C1 segment of cervical spinal cord (tissue), 14 donors: ENCODE data around the gene STK4.
"Not testable (repeated sequence)": the region's sequence is repeated elsewhere in the genome, so short reads cannot be mapped to it uniquely, and the experiment has no call there.

Source experiments
- DNase-seq, 14 donors: peaks; one replicate each; lab custom pipeline; 2025; lab: John Stamatoyannopoulos, UW

The STK4 gene

GRCh38 chr20:44983093-44983674 lies 16.9 kb downstream of the STK4 start:
- no peak for DNase-seq

- no peak for DNase-seq
Observed at GRCh38 chr20:44988631-44989171, 22.4 kb downstream of the STK4 start.

GRCh38 chr20:44990425-44990824 lies 24.1 kb downstream of the STK4 start:
- DNase-seq = peak in 3 of 14 donors; percentile 5 to 10 (median 5)

- DNase-seq = no peak
Observed at GRCh38 chr20:44990957-44991356, 24.6 kb downstream of the STK4 start.

- no peak for DNase-seq
Observed at GRCh38 chr20:44993343-44993742, 27.0 kb downstream of the STK4 start.

- DNase-seq = no peak
Observed at GRCh38 chr20:44997171-44997570, 30.9 kb downstream of the STK4 start.

- DNase-seq = no peak
Observed at GRCh38 chr20:44997668-44998067, 31.4 kb downstream of the STK4 start.

- DNase-seq = no peak
Observed at GRCh38 chr20:45008521-45009049, 42.3 kb downstream of the STK4 start.

GRCh38 chr20:45010399-45010828 lies 44.1 kb downstream of the STK4 start:
- no peak for DNase-seq

GRCh38 chr20:45011108-45011526 lies 44.8 kb downstream of the STK4 start:
- DNase-seq = peak in 9 of 14 donors; percentile 7 to 43 (median 23)

- no peak for DNase-seq
Observed at GRCh38 chr20:45012682-45013302, 46.5 kb downstream of the STK4 start.

GRCh38 chr20:45014131-45014530 lies 47.8 kb downstream of the STK4 start:
- DNase-seq = not testable (repeated sequence)

- DNase-seq = no peak
Observed at GRCh38 chr20:45014671-45015415, 48.5 kb downstream of the STK4 start.

- DNase-seq = no peak
Observed at GRCh38 chr20:45016089-45016671, 49.9 kb downstream of the STK4 start.

- no peak for DNase-seq
Observed at GRCh38 chr20:45017281-45017680, 51.0 kb downstream of the STK4 start.

- DNase-seq = no peak
Observed at GRCh38 chr20:45017857-45018256, 51.5 kb downstream of the STK4 start.

- no peak for DNase-seq
Observed at GRCh38 chr20:45019027-45019761, 52.9 kb downstream of the STK4 start.

GRCh38 chr20:45019762-45020123 lies 53.4 kb downstream of the STK4 start:
- DNase-seq = no peak

GRCh38 chr20:45020236-45020886 lies 54.0 kb downstream of the STK4 start:
- DNase-seq = peak in 1 of 14 donors; percentile 0

GRCh38 chr20:45021631-45022030 lies 55.3 kb downstream of the STK4 start:
- DNase-seq = no peak

- not testable (repeated sequence) for DNase-seq
Observed at GRCh38 chr20:45023140-45023539, 56.8 kb downstream of the STK4 start.
